TTC549 (cell line): ENCODE results near the gene PRR20G.
"Not testable (repeated sequence)": the region's sequence is repeated elsewhere in the genome, so short reads cannot be mapped to it uniquely, and the experiment has no call there.

Source experiments
- FAIRE-seq: peaks from 2 replicates; lab custom pipeline; 2012; peaks lifted over from hg19 to GRCh38; lab: Jason Lieb, UNC

PRR20G gene

GRCh38 chr3:127296959-127297358 lies 9.1 kb upstream of the PRR20G start:
- no peak for FAIRE-seq

- no peak for FAIRE-seq
Measured at GRCh38 chr3:127296166-127296565, 8.3 kb upstream of the PRR20G start.

GRCh38 chr3:127293650-127294049 lies 5.8 kb upstream of the PRR20G start:
- not testable (repeated sequence) for FAIRE-seq

- no peak for FAIRE-seq
Measured at GRCh38 chr3:127291611-127292010, 3.8 kb upstream of the PRR20G start.

GRCh38 chr3:127291114-127291513 lies 3.3 kb upstream of the PRR20G start:
- FAIRE-seq = no peak

- FAIRE-seq = no peak
Measured at GRCh38 chr3:127289706-127290575, 2.1 kb upstream of the PRR20G start.

- FAIRE-seq = no peak
Measured at GRCh38 chr3:127288921-127289705, 1.3 kb upstream of the PRR20G start.

GRCh38 chr3:127288343-127288742 lies 497 bp upstream of the PRR20G start:
- FAIRE-seq = no peak

- no peak for FAIRE-seq
Measured at GRCh38 chr3:127286571-127287140, 1.2 kb downstream of the PRR20G start.

- no peak for FAIRE-seq
Measured at GRCh38 chr3:127284258-127284657, 3.6 kb downstream of the PRR20G start.

- FAIRE-seq = no peak
Measured at GRCh38 chr3:127277561-127277960, 10.3 kb downstream of the PRR20G start.

- FAIRE-seq = no peak
Measured at GRCh38 chr3:127276995-127277394, 10.9 kb downstream of the PRR20G start.

GRCh38 chr3:127276396-127276795 lies 11.4 kb downstream of the PRR20G start:
- no peak for FAIRE-seq

GRCh38 chr3:127275287-127275781 lies 12.5 kb downstream of the PRR20G start:
- no peak for FAIRE-seq

GRCh38 chr3:127274200-127274760 lies 13.6 kb downstream of the PRR20G start:
- no peak for FAIRE-seq

GRCh38 chr3:127273206-127273605 lies 14.6 kb downstream of the PRR20G start:
- no peak for FAIRE-seq

- no peak for FAIRE-seq
Measured at GRCh38 chr3:127266186-127266585, 21.7 kb downstream of the PRR20G start.

GRCh38 chr3:127265581-127265981 lies 22.3 kb downstream of the PRR20G start:
- no peak for FAIRE-seq

- FAIRE-seq = no peak
Measured at GRCh38 chr3:127264794-127265514, 22.9 kb downstream of the PRR20G start.

- no peak for FAIRE-seq
Measured at GRCh38 chr3:127264292-127264691, 23.6 kb downstream of the PRR20G start.

- no peak for FAIRE-seq
Measured at GRCh38 chr3:127263586-127264231, 24.1 kb downstream of the PRR20G start.
